Daoy (cell line): Measurements from ENCODE around the gene GXYLT2. TPM values are rescaled to one million over a fixed set of nuclear protein-coding genes. Genes with fewer than 3 reads are reported as not detected.
"Not testable (repeated sequence)": the region's sequence is repeated elsewhere in the genome, so short reads cannot be mapped to it uniquely, and the experiment has no call there.

Experiments
- DNase-seq: peaks from one replicate; pipeline ENCODE4 v3.0.0-alpha.2; 2015; ENCODE audit warnings: low read depth
- total RNA-seq: library from RNA; depleted of rRNA; stranded (reverse); fragments of >200 nt; shearing (Covaris generic); gene quantifications from 2 replicates; pipeline ENCODE4 v1.2.3, GENCODE V29; 2014

The GXYLT2 gene
- total RNA-seq, 1 experiment from 2014 or later, result 3.7 TPM

GRCh38 chr3:72973786-72974185, 85.9 kb downstream of the GXYLT2 start:
- no peak for DNase-seq

DNA sequence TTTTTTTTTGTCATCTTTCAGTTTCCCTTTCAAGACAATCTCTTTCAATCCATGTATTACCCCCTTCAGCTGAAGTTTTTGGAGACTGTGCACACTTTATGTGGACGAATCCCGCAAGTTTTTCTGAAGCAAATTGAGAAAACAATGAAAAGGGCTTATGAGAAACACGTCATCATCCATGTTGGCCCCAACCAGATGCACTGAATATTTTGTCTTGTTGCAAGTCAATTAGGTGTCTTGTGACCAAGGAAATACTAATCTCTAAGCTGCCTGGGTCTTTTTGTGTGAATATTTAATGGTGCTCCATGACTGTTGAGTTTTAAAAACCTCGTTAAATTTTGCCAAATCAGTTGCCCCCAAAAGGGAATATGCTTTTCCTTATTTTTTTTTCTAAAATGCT, 87.1 kb downstream of the GXYLT2 start:
- DNase-seq, result no peak

DNA sequence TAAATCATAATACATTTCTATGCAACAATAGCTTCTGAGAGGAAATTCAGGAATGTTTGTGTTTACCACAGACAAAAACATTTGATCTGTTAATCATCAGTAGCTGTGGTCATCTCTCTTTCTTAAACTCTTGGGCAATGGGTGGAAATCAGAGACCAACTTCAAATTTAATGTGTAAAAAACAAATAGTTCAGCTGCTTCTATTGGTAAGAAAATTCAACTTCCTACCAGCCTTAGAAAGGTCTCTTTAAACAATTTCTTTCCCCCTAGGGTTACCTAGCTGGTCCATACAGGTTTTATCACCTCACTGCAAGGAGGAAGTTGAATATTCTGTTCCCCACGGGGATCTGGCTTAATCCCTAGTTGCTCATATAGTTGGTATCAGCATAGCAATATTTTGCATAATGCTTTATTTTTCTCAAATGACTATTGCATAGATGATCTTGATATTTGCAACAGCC, 88.5 kb downstream of the GXYLT2 start:
- DNase-seq, result no peak

GRCh38 chr3:72977060-72977808, 89.4 kb downstream of the GXYLT2 start:
- no peak for DNase-seq

- no peak for DNase-seq
These were observed 94.9 kb downstream of the GXYLT2 start for GRCh38 chr3:72982609-72983366.

DNA sequence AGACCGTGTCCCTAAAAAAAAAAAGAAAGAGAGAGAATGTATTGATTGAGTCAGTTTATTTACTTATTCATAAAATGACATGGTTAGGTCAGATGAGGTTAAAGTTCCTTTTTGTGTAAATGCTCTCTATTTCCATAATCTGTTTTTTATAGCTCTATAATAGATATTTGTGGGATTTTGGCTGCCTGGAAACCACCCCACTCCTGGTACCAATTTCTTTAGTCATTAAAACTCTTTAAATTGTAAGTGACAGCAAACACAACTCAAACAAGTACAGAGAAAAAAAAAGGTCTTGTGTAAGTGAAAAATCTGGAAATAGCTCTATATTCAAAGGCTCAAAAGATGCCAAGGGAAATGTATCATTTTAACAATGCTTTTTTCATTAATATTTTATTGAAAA, 97.7 kb downstream of the GXYLT2 start:
- DNase-seq, result no peak

DNA sequence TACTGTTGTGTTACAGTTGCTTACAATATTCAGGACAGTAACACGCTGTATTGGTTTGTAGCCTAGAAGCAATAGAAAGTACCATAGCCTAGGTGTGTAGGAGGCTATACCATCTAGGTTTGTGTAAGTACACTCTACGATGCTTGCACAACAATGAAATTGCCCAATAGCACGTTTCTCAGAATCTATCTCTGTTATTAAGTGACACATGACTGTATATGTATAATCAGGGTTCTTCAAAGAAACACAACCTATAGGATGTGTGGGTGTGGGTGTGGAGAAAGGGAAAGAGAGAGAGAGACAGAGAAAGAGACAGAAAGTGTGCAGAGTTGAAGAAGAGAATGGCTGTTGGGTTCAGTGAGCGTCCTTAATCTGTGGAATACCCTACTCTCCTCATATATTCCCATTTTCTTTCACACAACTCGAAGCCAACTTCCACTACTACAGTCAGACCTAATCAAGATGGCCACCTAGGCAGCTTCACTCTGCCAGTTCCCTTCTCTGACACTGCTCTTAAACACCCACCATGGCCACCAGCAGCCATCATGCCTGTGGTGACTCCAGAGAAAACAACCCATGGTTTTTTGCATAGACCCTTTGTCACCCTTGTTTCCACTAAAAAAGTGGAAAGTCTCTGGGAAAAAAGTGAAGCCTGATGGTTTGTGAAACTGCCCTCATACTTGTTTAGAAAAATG, 103.0 kb downstream of the GXYLT2 start:
- DNase-seq, result no peak

GRCh38 chr3:72991522-72991921, 103.7 kb downstream of the GXYLT2 start:
- no peak for DNase-seq

GRCh38 chr3:72993391-72993790, 105.5 kb downstream of the GXYLT2 start:
- no peak for DNase-seq

DNA sequence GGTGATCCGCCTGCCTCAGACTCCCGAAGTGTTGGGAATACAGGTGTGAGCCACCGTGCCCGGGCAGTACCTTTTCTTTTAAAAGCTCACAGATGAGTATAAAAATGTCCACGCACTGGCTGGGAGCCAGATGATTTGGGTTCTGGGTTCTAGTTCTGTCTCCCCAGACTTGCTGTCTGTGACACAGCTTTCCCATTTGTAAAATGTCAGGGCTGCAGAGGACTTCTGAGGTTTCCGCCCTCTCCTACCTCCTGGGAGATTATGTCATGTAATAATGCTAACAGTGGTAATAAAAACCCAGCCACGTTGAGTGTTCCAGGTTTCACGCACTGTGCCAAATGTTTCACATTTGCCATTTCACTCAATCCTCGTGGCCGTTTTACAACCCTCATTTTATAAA, 107.5 kb downstream of the GXYLT2 start:
- DNase-seq, result no peak

DNA sequence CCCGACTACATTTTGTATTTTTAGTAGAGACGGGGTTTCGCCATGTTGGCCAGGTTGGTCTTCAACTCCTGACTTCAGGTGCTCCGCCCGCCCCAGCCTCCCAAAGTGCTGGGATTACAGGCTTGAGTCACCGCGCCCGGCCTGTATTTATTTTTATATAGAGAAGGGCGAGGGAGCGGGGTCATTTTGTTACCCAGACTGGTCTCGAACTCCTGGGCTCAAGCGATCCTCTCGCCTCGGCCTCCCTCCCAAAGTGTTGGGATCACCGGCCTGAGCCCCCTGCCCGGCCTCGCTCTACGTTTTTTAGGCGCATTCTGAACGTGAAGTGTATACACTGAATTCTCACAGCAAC, 108.3 kb downstream of the GXYLT2 start:
- DNase-seq, result no peak

DNA sequence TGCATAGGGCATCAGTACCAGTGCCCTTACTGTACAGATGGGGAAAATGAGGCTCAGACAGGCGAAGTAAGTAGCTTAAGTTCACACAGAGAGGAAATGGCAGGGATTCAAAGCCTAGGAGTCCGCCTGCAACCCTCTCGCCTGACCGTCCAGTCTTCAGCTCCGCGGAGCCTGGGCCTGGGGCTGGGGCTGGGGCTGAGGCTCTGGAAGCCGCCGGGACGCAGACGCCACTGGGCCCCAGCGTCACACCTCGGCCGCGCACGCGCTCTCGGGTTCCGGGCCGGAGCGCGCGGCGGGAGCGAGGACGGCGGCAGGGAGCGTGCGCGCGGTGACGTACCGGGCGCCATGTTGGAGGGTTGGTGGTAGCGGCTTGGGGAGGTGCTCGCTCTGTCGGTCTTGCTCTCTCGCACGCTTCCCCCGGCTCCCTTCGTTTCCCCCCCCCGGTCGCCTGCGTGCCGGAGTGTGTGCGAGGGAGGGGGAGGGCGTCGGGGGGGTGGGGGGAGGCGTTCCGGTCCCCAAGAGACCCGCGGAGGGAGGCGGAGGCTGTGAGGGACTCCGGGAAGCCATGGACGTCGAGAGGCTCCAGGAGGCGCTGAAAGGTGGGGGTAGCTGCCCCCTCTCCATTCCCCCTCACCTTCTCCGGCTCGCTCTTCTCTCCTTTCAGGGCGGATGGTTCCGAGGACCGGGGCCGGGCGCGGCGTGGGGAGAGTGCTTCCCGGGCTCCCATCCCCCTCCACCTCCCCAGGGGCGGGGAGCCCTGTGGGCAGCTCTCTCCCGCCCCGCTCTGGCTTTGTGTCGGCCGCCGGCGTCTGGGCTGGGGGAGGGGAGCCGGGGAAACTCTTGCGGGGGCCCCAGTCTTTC, 108.9 kb downstream of the GXYLT2 start, which contains the start of gene PPP4R2:
TSS of gene PPP4R2 (plus strand) at position 339 of the 861 bp plus-strand sequence. CDS start at position 566, 227 bp downstream.
- peak; percentile 93 for DNase-seq

GRCh38 chr3:72997421-72997961, 109.6 kb downstream of the GXYLT2 start:
- DNase-seq, result peak; percentile 35

DNA sequence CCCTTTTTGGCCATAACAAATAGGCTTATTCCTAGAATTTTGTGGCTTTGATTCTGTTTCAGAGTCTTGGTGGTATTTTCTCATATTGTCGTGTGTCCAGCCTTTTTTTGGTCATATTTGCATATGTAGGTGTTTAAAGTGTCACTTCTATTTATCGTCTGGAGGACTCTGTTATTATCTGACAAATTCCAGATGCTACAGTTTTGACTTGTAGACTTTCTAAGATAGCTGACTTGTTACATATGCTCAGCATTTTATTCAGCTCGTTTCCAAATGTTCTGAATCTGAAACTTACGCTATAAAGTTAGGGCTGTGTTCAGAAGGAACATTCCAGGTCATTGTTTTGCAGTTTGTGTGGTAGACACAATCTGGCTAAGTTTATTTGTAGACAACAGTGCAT, 110.6 kb downstream of the GXYLT2 start:
- no peak for DNase-seq

GRCh38 chr3:72999951-73000350, 112.1 kb downstream of the GXYLT2 start:
- DNase-seq, result no peak

GRCh38 chr3:73003050-73003449, 115.2 kb downstream of the GXYLT2 start:
- DNase-seq, result not testable (repeated sequence)

- DNase-seq, result no peak
These were observed 116.5 kb downstream of the GXYLT2 start for GRCh38 chr3:73004316-73004715.

DNA sequence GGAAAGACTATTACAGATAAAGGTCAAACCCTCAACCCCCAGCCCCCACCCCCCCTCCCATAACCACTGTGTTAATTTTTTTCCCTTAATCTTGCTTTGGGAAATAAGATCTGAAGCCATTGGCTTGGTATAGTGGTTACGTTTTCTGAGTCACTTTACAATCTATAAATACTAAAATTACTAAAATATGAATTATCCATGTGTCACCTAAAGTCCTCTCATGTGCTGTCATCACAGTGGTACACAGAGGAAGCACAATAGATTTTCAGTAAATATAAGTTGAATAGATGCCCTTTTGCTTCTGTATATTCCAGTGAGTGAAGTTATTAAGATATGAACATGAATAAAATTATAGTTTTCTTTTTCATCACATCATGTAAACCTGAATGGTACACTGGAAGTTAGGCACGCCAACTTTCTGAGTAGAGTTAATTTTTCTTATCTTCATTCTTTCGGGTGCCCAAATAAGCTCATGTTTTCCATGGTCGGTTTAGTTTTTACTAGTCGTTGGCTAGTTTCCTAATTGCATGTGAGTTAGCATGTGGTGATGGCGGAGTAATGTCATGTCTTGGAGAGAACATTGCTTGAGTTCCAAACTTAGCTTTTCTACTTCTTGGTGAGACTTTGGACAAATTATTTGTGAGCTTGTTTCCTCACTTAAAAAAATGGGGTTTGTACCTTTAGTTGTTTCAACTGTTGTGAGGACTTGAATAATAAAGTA, 120.3 kb downstream of the GXYLT2 start:
- DNase-seq, result no peak

- DNase-seq, result no peak
These were observed 121.2 kb downstream of the GXYLT2 start for GRCh38 chr3:73009008-73009407.

GRCh38 chr3:73009750-73010149, 121.9 kb downstream of the GXYLT2 start:
- no peak for DNase-seq

DNA sequence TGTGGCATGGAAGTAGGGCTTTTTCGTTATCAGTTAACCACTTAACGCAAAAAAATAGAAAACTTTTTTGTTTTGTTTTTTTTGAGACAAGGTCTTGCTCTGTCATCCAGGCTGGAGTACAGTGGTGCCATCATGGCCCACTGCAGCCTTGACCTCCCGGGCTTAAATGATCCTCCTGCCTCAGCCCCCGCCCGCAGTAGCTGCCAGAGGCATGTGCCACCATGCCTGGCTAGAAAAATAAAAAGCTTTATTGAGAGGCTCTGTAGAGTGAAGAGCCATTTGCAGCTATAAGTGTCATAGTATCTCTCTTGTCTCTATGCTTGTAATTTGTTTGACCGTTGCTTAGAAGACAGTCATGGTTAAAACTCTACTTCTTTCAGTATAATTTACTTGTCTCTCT, 122.3 kb downstream of the GXYLT2 start:
- DNase-seq, result no peak
